ENCODE measurements around the gene SLC12A3. TPM values are rescaled to one million over a fixed set of nuclear protein-coding genes. Genes with fewer than 3 reads are reported as not detected.
A peak's percentile ranks its signal among the peaks of the same experiment; 100 is the strongest.

The SLC12A3 gene
- not detected in 2 replicates for total RNA-seq (2014; rRNA removed; shearing (Covaris generic))

GRCh38 chr16:56864960-56865359 is at the start of gene SLC12A3:
Gene SLC12A3 (plus strand): TSS chr16:56865207. CDS start chr16:56865236, 29 bp downstream.
- DNase-seq (ENCODE audit: low spot score): no peak

GRCh38 chr16:56815721-56816120 is 49.3 kb upstream of the SLC12A3 start:
- DNase-seq (ENCODE audit: low spot score): peak; percentile 44

GRCh38 chr16:56817056-56817455 is 48.0 kb upstream of the SLC12A3 start:
- DNase-seq (ENCODE audit: low spot score): no peak

- DNase-seq (ENCODE audit: low spot score): no peak
Observed at GRCh38 chr16:56817938-56818337, 47.1 kb upstream of the SLC12A3 start.

GRCh38 chr16:56823081-56823733 is 41.8 kb upstream of the SLC12A3 start:
- DNase-seq (ENCODE audit: low spot score): no peak

GRCh38 chr16:56824331-56824730 is 40.7 kb upstream of the SLC12A3 start:
- peak; percentile 61 for DNase-seq (ENCODE audit: low spot score)

GRCh38 chr16:56824804-56825203 is 40.2 kb upstream of the SLC12A3 start:
- no peak for DNase-seq (ENCODE audit: low spot score)

- no peak for DNase-seq (ENCODE audit: low spot score)
Observed at GRCh38 chr16:56825826-56826225, 39.2 kb upstream of the SLC12A3 start.

- no peak for DNase-seq (ENCODE audit: low spot score)
Observed at GRCh38 chr16:56828647-56829046, 36.4 kb upstream of the SLC12A3 start.

GRCh38 chr16:56830669-56831068 is 34.3 kb upstream of the SLC12A3 start:
- DNase-seq (ENCODE audit: low spot score): no peak

- DNase-seq (ENCODE audit: low spot score): no peak
Observed at GRCh38 chr16:56832768-56833167, 32.2 kb upstream of the SLC12A3 start.

GRCh38 chr16:56833243-56833970 is 31.6 kb upstream of the SLC12A3 start:
- no peak for DNase-seq (ENCODE audit: low spot score)

- no peak for DNase-seq (ENCODE audit: low spot score)
Observed at GRCh38 chr16:56835320-56835719, 29.7 kb upstream of the SLC12A3 start.

- DNase-seq (ENCODE audit: low spot score): peak; percentile 21
Observed at GRCh38 chr16:56836410-56837230, 28.4 kb upstream of the SLC12A3 start.

GRCh38 chr16:56838622-56839337 is 26.2 kb upstream of the SLC12A3 start:
- no peak for DNase-seq (ENCODE audit: low spot score)

GRCh38 chr16:56841233-56841632 is 23.8 kb upstream of the SLC12A3 start:
- peak; percentile 35 for DNase-seq (ENCODE audit: low spot score)

GRCh38 chr16:56841659-56842058 is 23.3 kb upstream of the SLC12A3 start:
- no peak for DNase-seq (ENCODE audit: low spot score)

GRCh38 chr16:56842133-56842532 is 22.9 kb upstream of the SLC12A3 start:
- no peak for DNase-seq (ENCODE audit: low spot score)

- DNase-seq (ENCODE audit: low spot score): no peak
Observed at GRCh38 chr16:56844056-56844455, 21.0 kb upstream of the SLC12A3 start.

- peak; percentile 46 for DNase-seq (ENCODE audit: low spot score)
Observed at GRCh38 chr16:56847173-56847910, 17.7 kb upstream of the SLC12A3 start.
